NT2/D1 (cell line): ENCODE measurements around the gene AFF3.

Experiments used
- YY1 ChIP-seq: IDR thresholded peaks from 2 replicates; pipeline ENCODE4 v1.6.1; 2011; ENCODE audit not compliant: insufficient read length, insufficient read depth
- ZNF274 ChIP-seq: IDR thresholded peaks from 2 replicates; pipeline ENCODE4 v1.6.1; 2011; ENCODE audit warnings: mild to moderate bottlenecking, low read depth, low read length

DNA sequence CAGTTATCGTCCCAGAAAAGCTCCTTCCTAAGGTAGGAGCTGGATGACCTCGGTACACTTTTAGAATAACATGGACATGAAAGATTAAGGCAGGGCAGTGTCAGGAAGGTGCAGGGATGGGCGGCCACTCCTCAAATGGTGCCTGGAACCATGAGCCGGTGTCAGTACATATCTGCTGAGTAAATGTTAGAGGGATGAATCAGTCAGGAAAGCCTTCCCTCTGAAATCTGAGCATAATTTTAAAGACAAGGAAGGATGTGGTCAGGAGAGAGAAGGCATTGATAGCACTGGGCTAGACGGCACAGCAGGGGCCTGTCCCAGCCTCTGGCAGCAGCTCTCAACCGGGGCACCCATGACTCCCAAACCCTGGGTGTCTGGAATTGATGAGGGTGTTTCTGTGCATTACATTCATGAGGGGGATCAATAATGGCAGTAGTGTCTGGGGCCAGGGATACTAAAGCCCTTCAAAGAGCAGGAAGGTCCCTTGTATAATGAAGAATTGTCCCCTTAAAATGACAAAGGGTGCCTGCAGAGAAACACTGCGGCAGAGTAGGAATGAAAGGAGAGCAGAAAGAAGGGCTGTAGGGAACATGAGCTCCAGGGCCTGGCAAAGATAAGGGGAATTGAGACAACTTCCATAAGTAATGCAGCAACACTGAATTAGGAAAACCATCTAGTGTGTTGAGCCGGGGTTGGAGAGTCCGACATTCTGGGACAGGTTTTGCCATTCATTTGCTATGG, 490.3 kb downstream of the AFF3 start:
- TF ChIP-seq ZNF274, result no peak
- no peak for TF ChIP-seq YY1
